A549 (cell line): Measurements from ENCODE around the gene GRIA1.

Experiments
- CHD2 ChIP-seq: fragments of 150-350 bp; IDR thresholded peaks from 2 replicates; pipeline ENCODE4 v1.6.1; 2014; ENCODE audit warnings: low read length; ENCODE audit not compliant: partially characterized antibody
- CTCF ChIP-seq: fragments of >200 bp; sonication (Bioruptor Twin); formaldehyde crosslinking; IDR thresholded peaks from 3 replicates; pipeline ENCODE4 v1.5.1; 2016
- KDM5A ChIP-seq: fragments of 200-600 bp; sonication (generic); IDR thresholded peaks from 2 replicates; pipeline ENCODE4 v1.6.1; 2016; ENCODE audit warnings: antibody characterized with exemption, mild to moderate bottlenecking
- MAX ChIP-seq: IDR thresholded peaks from 2 replicates; pipeline ENCODE4 v1.6.1; 2012
- MYC ChIP-seq: IDR thresholded peaks from 2 replicates; pipeline ENCODE4 v1.6.1; 2012; ENCODE audit warnings: mild to moderate bottlenecking, inconsistent platforms, low read length, improper control_type of control experiment, borderline replicate concordance
- POLR2A ChIP-seq: IDR thresholded peaks from 2 replicates; pipeline ENCODE4 v1.6.1; 2012; ENCODE audit warnings: mild to moderate bottlenecking, low read length
- RAD21 ChIP-seq, 2 experiments: fragments of >200 bp in 1 of 2; sonication (Bioruptor Twin) in 1 of 2; formaldehyde crosslinking in 1 of 2; IDR thresholded peaks in 1 of 2; conservative IDR thresholded peaks in 1 of 2; 2 replicates in 1 of 2; 3 replicates in 1 of 2; pipeline ENCODE4 v1.6.1; 2012 to 2018; ENCODE audit warnings: inconsistent platforms in 1 of 2
- RCOR1 ChIP-seq: fragments of 150-350 bp; IDR thresholded peaks from 2 replicates; pipeline ENCODE4 v1.6.1; 2014; ENCODE audit warnings: antibody characterized with exemption, low read length, low read depth
- SREBF2 ChIP-seq: fragments of 450-650 bp; IDR thresholded peaks from 2 replicates; pipeline ENCODE4 v1.6.1; 2014; ENCODE audit warnings: mild to moderate bottlenecking, moderate library complexity
- TF ChIP-seq, protein P1 (sequence below): fragments of 150-350 bp; IDR thresholded peaks from 2 replicates; pipeline ENCODE4 v1.6.1; 2014; ENCODE audit warnings: low read depth, mild to moderate bottlenecking, low read length

GRCh38 chr5:153711755-153712154 is 221.3 kb downstream of the GRIA1 start:
- TF ChIP-seq, protein P1, sequence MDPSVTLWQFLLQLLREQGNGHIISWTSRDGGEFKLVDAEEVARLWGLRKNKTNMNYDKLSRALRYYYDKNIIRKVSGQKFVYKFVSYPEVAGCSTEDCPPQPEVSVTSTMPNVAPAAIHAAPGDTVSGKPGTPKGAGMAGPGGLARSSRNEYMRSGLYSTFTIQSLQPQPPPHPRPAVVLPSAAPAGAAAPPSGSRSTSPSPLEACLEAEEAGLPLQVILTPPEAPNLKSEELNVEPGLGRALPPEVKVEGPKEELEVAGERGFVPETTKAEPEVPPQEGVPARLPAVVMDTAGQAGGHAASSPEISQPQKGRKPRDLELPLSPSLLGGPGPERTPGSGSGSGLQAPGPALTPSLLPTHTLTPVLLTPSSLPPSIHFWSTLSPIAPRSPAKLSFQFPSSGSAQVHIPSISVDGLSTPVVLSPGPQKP, result no peak
- TF ChIP-seq CTCF, result no peak
- TF ChIP-seq KDM5A, result no peak
- TF ChIP-seq POLR2A, result no peak
- no peak for TF ChIP-seq RCOR1
- TF ChIP-seq SREBF2, result no peak
- TF ChIP-seq MYC, result no peak
- TF ChIP-seq RAD21 (conservative IDR thresholded peaks at IDR 0.05 in 1 of 2, IDR thresholded peaks at IDR 0.05 in 1 of 2), result no peak
- no peak for TF ChIP-seq CHD2
- no peak for TF ChIP-seq MAX
